ENCODE data around the gene SLC27A5.
"Not testable (repeated sequence)": the region's sequence is repeated elsewhere in the genome, so short reads cannot be mapped to it uniquely, and the experiment has no call there.

SLC27A5 gene

GRCh38 chr19:58469241-58470013, 42.4 kb downstream of the SLC27A5 start:
- no peak for DNase-seq (ENCODE audit: low spot score)
- FAIRE-seq: no peak

GRCh38 chr19:58468216-58468839, 43.5 kb downstream of the SLC27A5 start:
- DNase-seq (ENCODE audit: low spot score): no peak
- no peak for FAIRE-seq

GRCh38 chr19:58466760-58467589, 44.8 kb downstream of the SLC27A5 start, which contains the start of gene ZNF324:
TSS of gene ZNF324 (plus strand) at chr19:58467080. CDS start at chr19:58469186, 2,106 bp downstream.
- FAIRE-seq (peak; percentile 35), DNase-seq (ENCODE audit: low spot score) (peak; percentile 92)

- FAIRE-seq: no peak
- DNase-seq (ENCODE audit: low spot score): no peak
Observed at GRCh38 chr19:58466089-58466759, 45.6 kb downstream of the SLC27A5 start.

- no peak for DNase-seq (ENCODE audit: low spot score)
- FAIRE-seq: no peak
Observed at GRCh38 chr19:58460039-58460438, 51.8 kb downstream of the SLC27A5 start.

GRCh38 chr19:58456111-58456510, 55.7 kb downstream of the SLC27A5 start:
- DNase-seq (ENCODE audit: low spot score) (no peak), FAIRE-seq (no peak)

GRCh38 chr19:58455306-58455705, 56.5 kb downstream of the SLC27A5 start:
- FAIRE-seq (no peak), DNase-seq (ENCODE audit: low spot score) (no peak)

- FAIRE-seq: no peak
- no peak for DNase-seq (ENCODE audit: low spot score)
Observed at GRCh38 chr19:58453743-58454142, 58.0 kb downstream of the SLC27A5 start.

GRCh38 chr19:58451358-58452101, 60.3 kb downstream of the SLC27A5 start, which contains the start of gene ZNF324B:
TSS of gene ZNF324B (plus strand) at chr19:58451622. CDS start at chr19:58453702, 2,080 bp downstream.
- peak; percentile 92 for DNase-seq (ENCODE audit: low spot score)
- no peak for FAIRE-seq

GRCh38 chr19:58450856-58451357, 60.9 kb downstream of the SLC27A5 start:
- DNase-seq (ENCODE audit: low spot score) (no peak), FAIRE-seq (no peak)

- not testable (repeated sequence) for FAIRE-seq; DNase-seq (ENCODE audit: low spot score)
Observed at GRCh38 chr19:58449980-58450379, 61.8 kb downstream of the SLC27A5 start.

- DNase-seq (ENCODE audit: low spot score); FAIRE-seq: not testable (repeated sequence)
Observed at GRCh38 chr19:58448860-58449259, 62.9 kb downstream of the SLC27A5 start.
